Epidermal melanocyte (primary cell): ENCODE measurements around the gene CBFB.
A peak's percentile ranks its signal among the peaks of the same experiment; 100 is the strongest.

ENCODE experiments used
- DNase-seq: peaks from one replicate; pipeline ENCODE4 v3.0.0; 2011; ENCODE audit warnings: low spot score; ENCODE audit not compliant: insufficient read length

The CBFB gene

DNA sequence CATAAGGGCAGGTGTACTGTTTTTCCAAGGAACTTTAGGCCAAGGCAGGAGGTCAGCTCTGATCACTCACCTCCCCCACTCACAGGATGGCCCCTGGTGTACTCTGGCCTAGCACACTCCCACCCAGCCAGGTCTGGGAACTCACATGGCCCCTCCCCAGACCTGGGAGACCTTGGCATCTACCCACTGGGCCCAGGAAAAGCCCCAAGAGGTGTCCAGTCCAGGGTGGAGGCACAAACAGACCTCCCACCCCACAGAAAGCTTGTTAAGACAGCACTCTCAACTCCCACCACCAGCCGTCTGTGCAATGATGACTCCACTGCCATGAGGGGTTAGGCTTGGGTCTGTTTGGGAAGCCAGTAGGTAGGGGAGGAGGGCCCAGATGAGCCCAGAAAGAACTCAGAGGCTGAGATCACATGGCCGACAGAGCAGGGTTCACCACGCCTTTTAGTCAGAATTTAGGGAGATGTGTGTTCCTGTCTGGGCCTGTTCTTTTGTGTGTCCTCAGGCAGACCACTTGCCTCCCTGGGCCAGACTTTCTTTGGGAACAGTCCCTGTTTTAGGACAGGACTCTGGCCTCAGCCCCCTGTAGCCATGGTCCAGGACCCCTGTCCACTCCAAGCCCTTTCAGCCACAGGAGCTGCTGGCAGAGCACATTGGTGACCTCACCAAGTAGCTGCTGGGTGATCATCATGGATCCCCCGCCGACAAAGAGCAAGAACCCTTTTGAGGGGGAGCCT is 12.1 kb upstream of the CBFB start:
- DNase-seq, result no peak

DNA sequence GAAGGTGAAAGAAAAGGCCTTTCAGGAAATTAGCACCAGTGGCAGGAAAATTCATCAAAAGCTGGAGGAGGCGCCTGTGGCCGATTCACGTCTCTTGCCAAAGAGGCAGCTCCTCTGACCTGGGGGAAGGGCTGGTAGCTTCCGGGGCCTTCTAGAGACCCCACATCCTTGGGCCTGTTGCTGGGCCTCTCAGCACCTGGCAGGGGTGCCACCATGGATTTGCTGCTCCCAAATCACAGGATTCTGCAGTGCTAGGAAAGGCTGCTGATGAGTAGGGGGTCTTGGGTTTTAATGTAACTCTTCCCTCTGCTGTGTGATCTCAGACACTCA is 11.6 kb upstream of the CBFB start:
- no peak for DNase-seq

DNA sequence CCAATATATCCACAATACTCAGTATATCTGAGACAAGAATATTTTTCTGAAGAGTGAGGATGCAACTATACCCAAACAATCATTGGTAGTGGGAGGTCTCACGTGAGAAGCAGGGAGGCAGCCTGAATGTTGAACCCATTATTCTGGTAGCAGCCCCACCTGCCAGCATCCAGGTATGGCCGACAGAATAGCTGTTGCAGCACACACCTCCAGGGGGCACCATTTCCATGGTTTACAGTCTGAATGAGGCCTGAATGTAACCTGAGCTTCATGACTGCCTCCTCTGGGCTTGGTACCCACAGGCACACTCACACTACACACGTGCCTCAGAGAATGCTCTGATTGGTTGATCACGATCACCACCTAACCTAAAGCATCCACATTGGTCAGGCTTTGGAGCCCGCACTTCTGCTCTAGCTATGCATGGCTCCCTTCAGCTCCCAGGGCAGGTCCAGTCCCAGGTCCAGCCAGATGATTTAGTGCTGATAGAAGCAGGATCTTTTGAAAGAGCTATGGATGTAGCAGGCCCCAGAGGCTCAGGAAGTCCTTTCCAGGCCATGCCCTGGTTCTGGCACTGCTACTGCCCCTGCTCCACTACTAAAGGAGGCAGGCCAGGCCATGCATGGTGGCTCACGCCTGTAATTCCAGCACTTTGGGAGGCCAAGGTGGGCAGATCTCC is 11.0 kb upstream of the CBFB start:
- DNase-seq, result no peak

DNA sequence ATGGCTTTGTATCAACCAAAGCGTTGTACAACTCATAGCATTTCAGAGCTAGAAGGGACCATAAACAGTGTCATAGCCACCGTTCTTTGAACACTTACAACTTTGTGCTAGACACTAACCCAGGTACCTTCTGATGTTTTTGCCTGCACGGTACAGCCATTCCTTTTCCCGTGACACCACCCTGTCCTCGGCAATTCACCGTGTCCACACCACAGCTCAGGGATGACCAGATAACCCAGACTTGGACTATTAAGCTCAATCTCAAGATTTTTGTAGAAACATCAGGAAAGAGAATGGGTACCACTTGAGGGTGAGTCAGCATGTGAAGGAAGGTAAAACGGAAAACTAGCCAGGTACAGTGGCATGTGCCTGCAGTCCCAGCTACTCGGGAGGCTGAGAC is 9.8 kb upstream of the CBFB start:
- DNase-seq, result no peak

DNA sequence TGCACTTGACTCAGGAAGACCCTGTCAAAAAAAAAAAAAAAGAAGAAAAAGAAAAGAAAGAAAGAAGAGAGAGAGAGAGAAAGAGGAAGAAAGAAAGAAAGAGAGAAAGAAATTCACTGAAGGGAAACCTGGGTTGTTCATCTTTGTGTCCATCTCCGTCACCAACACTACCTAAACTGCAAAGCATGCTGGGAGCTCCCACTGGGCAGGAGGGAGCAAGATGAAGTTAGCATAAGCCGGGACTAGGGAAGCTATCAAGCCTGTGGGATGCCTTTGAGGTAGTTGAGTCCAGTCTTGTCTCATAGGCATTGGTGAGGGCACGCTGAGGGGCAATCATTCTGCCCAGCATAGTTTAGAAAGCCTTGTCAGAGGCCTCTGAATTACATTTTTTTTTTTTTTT is 7.6 kb upstream of the CBFB start:
- no peak for DNase-seq

DNA sequence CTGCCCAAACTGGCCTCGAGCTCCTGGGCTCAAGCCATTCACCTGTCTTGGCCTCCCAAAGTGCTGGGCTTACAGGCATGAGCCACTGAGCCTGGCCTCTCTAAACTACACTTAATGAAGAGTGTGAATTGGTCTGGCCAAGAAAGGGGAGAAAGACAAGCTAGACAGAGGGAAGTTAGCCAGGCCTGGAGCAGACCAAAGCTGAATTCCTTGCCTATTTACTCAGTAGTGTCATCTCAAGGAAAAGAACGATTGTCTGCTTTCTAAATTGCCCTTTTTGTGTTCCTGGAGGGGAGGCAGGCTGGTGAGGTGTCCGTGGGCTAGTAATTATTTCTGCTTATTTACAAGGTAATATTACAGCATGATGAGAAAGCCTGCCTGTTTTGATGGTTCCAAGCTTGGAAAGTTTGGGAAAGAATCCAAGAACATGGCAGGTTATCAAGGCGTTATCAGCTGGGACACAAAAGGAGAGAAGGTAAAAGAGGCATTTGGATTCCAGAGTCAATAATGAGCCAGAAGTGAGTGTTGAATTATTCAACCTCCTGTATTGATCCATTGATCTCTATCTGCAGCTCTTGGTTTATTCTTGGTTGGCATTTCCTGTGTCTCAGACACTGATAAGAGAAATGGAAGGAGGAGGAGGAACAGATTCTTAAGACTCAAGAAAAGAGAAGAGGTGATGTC is 6.3 kb upstream of the CBFB start:
- no peak for DNase-seq

DNA sequence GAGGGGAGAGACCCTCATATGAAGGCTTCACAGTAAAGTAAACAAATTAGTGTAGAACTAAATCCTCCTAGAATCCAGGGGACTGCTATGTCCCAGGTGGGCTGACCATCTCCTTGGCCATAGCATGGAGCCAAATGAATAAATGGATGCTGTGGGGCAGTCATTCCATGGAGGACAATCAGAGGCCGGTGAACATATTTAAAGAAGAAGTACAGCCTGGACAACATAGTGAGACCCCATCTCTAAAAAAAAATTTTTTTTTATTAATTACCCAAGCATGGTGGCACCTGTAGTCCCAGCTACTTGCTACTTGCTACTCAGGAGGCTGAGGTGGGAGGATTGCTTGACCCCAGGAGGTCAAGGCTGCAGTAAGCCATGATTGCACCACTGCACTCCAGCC is 5.3 kb upstream of the CBFB start:
- no peak for DNase-seq

DNA sequence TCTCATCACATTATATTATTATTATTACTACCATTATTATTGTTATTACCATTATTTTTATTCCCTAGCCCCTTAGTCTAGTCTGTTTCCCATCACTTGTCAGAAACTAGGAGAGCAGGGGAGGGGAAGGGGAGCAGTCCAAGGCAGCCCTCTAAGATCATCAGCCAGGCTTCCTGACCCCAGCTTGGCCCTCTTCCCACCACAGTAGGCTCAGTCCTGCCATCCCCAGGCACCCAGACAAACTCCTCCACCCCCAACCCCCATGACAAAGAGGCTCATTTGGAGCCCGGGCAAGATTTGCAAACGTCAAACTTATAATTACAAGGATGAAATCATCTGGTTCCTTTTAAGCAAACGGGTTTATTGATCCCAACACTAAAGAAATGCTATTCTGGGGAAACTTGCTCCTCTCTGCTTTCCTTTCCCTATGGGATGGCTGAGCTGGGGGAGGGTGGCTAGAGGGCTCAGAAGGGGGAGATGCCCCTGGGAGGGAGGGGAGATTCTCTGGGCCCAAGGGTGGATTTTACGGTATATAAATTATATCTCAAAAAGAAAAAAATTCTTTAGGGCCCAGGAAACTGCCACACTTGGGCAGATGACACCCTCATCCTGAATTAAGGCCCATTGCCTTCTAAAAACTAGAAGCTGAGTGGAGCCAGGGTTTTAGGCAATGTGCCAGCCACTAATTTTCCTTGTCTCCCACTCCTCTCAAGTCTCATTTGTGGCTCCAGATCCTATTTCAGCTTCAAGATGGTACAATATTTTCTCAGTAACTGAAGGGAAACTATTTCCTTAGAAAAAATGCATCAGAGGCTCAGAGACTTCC is 4.4 kb upstream of the CBFB start:
- no peak for DNase-seq

DNA sequence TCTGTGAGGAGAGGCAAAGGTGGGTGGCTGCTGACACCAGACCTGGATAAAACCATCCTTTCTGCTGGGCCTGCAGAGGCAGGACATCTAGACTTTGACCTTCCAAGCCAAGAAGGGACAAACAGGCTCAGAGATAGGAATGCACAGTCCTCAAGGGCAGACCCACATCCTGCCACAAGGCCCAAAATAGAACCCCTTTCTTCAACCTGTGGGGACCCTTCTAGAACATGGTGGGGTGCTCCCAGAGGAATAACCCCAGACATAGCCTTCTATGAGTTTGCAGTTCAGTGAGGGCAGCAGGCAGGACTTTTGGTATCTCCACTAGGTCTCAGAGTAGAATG is 3.8 kb upstream of the CBFB start:
- DNase-seq, result no peak

DNA sequence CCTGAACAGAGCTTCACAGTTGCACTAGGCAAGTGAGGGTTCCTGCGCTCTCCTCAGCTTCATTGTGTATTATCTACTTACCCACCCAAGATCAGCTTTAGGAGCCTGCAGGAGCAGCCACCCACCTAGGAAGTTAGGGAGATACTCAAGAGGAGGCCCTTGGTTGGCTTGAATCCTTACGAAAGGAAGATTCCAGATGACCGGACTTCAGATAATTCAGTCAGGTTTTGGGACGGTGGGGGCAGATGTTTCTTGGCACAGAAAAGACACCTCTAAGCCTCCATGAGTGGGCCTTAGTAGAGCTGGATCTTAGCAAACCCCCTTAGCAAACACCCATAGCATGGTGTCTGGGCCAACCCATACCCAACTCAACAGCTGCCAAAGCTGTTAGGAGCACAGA is 2.4 kb upstream of the CBFB start:
- no peak for DNase-seq

DNA sequence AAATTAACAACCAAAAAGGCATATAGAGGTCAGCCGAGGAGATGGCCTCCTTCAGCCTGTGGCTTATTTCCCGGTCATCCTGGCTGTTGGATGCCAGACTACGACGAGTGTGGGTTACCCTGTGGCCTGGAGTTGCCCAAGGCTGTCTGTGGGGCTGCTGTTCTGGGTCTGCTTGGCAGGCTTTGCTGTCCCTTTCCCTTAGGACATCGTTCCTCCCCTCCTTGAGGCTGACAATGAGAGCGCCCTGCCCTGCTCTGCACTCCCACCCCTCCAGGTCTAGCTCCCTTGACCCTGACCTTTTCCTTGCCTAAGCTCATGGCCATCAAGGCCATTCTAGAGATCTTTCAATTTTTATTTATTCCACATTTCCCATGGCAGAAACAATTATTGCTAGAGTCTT is 1.9 kb upstream of the CBFB start:
- DNase-seq, result no peak

DNA sequence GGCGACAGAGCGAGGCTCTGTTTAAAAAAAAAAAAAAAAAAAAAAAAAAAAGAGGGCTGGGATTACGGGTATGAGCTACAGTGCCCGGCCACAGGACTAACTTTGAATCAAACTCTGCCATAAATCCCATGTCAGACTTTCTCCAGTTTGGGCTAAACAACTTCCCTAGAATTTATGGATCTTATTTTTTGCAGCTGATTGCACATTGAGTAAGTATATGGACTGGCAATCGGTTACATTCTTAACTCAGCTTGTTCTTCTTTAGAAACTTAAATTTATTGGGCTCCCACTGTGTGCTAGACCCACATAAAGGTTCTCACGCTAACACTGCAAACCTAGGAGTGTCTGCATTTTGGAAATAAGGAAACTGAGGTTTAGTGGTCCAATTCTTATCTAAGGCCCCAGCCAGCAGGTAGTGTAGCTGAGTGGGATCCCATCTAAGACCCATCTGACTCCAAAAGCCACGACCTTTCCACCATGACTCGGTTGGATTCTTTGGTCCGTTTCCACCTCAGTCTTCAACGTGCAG is 718 bp upstream of the CBFB start:
- DNase-seq, result no peak

DNA sequence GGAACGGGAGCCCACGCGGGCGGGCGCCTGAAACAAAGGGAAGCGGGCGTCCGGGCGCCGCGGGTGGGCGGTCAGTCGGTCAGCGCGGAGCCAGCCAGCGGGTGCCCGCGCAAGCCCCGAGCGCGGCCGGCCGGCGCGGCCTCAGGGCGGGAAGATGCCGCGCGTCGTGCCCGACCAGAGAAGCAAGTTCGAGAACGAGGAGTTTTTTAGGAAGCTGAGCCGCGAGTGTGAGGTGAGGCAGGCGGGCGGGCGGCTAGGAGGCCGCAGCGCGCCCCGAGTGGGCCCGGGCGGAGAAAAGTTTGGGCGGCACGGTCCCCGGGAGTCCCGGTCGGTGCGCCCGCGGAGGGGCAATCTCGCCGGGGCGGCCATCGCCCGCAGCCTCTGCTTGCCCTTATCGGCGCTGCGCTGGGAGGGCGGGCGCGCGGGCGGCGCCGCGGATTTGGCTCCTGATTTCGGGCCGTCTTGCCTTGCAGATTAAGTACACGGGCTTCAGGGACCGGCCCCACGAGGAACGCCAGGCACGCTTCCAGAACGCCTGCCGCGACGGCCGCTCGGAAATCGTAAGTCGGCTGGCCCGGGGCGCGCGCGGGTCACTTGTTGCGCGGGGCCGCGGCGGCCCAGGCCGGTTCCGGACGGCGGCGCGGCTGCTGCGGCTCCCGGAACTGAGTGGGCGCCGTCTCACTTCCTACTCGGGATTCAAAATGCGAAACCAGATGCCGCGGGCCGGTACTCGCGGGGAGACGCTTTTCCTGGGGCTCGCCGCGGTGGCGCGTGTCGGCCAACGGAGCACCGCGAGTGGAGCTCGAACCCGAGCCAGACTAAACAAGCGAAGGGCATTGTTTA is 526 bp downstream of the CBFB start:
- no peak for DNase-seq

DNA sequence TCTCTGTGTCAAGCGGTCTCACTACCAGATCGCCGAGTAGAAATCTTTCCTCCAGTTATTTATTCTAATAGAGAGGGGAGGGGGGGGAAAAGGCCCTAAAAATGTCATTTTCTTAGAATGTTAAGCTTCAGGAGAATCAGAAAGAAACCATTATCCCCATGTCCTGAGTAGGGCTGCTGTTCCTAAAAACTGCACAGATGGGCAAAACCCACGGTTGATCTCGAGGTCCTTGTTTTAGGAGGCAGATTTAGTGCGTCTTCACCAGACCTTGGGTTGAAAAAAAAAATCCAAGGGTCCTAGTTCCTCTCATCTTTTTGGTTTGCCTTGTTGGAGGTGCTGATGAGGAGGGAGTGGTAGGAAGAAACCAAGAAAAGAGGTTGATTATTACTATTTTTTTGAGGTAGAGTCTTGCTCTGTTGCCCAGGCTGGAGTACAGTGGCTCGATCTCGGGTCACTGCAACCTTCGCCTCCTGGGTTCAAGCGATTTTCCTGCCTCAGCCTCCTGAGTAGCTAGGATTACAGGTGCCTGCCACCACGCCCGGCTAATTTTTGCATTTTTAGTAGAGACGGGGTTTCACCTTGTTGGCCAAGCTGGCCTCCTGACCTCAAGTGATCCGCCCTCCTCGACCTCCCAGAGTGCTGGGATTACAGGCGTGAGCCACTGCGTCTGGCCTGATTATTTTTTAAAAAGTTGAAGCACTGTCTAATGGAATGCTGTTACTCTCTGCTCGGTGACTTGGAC is 1.4 kb downstream of the CBFB start:
- no peak for DNase-seq

DNA sequence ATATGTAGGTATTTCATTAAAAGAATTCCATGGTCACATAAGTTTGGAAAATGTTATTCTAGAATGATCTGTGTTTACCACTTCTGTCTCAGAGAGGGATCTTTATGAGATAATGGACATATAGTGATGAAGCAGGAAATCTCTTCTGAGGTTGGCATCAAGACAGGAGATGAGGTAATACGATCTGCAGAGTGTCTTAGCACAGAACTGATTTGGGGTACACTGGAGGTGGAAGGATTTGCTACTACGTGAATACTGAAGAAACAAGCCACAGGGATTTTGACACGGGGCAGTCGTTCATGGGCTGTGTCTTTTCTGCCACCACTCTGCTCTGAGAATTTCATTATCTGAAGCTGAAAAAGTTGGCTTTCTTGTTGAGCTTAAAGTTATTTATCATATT is 5.5 kb downstream of the CBFB start:
- DNase-seq, result no peak

DNA sequence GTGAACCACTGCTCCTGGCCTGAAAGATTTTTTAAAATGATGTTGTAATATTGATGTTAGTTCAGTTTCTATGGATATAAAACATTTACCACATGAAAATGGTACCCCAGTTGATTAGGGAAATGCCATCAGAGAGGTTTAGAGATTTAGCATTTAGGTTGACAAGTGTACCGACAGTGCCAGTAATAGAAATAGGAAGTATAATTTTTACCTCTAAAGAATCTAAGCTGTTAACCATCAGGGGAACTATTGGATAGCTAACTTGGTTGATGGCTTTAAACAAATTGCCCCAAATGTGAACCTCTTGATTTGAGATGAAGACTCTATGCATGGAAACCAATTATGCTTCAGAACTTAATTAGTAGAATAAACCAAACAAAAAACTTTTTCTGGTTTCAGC is 6.4 kb downstream of the CBFB start:
- no peak for DNase-seq

DNA sequence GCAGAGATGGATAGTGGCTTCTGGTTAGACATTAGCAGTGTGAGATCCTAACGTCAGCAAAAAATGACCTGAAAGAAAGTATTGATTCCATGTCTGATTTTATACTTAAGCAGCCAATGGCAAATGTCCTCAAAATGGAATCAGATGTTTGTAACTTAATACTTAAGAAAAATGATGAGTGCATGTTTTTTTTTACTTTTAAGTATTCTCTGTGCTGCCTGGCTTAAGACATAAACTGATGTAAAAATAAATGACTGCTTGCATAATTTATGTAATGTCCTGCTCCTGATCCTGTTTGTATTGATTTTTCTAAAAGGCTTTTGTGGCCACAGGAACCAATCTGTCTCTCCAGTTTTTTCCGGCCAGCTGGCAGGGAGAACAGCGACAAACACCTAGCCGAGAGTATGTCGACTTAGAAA is 7.4 kb downstream of the CBFB start:
- DNase-seq, result peak; percentile 24

DNA sequence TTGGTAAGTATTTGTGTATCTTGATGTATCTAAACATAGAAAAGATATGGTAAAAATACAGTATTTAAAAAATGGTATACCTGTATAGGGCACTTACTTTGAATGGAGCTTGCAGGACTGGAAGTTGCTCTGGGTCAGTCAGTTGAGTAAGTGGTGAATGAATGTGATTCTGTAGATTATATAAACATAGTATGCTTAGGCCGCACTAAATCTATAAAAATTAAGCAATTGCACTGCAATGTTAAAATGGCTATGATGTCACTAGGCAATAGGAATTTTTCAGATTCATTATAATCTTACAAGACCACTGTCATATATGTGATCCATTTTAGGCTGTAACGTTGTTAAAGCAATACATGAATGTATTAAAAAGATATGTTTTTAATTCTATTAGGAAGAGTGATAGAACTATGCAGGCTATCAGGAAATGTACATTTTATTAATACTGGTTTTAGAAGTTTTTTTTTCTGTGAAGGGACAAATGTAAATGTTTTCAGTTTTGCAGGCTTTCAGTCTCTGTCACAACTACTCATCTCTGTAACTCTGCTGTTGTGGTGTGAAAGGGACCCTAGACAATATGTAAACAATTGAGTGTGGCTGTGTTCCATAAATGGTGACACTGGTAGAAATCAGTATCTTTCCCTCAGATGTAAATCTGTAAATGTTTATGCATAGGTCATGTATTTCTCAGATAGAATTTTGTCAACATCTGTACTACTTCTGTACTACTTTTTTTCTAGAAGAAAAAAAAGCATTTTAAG is 10.5 kb downstream of the CBFB start:
- no peak for DNase-seq

DNA sequence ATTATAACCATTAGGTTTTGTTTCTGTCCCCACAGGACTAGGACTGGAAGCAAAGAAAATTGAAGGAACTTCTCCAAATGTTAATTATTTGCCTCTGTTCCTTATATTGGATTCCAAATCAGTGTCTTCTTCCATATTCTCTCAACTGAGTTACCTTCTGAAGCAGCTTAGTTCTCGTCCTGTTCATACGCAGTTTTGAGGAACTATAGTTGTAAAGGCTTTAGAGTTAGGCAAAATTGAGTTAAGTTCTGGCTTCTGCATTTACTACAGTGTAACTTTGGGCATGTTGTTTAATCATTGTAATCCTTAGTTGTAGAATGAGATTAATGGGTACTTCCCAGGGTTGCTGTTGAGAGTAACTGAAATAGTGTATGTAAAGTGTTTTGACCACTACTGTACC is 11.2 kb downstream of the CBFB start:
- DNase-seq, result no peak

DNA sequence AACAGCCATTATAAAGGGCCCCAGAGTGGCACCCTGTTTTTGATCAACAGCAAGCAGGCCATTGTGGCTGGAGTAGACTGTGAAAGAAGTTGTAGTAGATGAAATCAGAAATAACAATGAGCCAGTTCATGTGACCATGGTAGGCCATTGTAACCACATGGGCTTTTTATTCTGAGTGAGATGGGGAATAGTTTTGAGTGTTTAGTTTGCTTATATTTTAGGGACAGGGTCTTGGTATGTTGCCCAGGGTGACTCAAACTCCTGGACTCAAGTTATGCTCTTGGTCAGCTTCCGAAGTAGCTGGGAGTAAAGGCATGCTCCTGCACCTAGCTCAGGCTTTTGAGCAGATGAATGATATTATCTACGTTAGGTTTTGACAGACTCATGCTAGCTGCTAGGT is 12.0 kb downstream of the CBFB start:
- no peak for DNase-seq
